GM21528 (cell line): Measurements from ENCODE around the gene HORMAD2.
"Not testable (repeated sequence)": the region's sequence is repeated elsewhere in the genome, so short reads cannot be mapped to it uniquely, and the experiment has no call there.

Experiments
- ATAC-seq: cut with Tn5 transposase; IDR thresholded peaks from one replicate; pipeline ENCODE4 v1.9.1; 2021; ENCODE audit warnings: mild to moderate bottlenecking, moderate library complexity; ENCODE audit not compliant: unreplicated experiment, low FRiP score

Gene HORMAD2

GRCh38 chr22:30204742-30205111 lies 124.5 kb downstream of the HORMAD2 start:
- ATAC-seq, result no peak

- no peak for ATAC-seq
Measured at GRCh38 chr22:30205281-30206115, 125.2 kb downstream of the HORMAD2 start.

- ATAC-seq, result no peak
Measured at GRCh38 chr22:30206944-30207343, 126.7 kb downstream of the HORMAD2 start.

DNA sequence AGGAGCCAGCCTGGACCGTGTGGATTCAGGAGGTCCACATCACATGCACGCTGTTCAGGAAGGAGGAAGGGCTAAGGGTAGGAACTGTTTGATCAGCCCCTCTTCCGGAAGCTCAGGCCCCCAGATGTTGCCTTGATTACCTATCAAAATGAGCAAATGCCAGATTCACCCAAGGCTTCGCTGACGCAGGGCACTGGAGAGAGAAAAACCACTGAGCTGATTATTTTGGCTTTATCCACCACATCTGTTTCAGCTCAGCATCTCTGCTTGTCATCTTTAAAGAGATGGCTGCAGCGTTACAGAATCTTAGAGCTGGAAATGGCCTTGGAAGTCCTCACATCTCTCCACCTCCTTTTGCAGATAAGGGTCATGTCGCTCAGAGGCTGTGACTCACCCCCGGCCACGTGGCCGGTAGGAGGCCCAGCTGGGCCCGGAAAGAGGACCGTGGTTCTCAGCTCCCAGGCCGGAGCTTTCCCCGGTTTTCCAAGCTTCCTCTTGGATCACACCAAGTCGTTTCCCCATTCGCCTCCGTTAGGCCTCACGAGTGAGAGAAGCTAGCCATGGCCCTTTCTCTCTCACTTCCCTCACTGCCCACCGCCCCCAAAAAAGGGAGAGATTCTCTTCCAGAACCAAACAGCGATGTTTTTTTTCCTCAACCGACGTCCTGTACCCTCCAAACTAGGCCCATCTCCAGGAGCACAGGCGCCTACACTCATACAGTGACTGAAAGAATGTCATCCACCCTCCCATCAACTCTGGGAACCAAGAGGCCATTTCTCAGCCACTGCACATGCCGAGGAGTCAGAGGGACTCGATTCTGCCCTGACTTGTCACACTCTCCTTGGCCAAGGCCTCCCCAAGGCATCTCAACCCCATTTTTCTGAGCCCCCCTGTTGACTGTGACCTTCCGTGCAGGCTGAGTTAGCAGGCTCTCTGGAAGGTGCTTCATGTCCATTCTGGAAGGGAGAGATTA lies 128.7 kb downstream of the HORMAD2 start:
- no peak for ATAC-seq

GRCh38 chr22:30209642-30210041 lies 129.4 kb downstream of the HORMAD2 start:
- no peak for ATAC-seq

- ATAC-seq, result no peak
Measured at GRCh38 chr22:30210235-30210909, 130.1 kb downstream of the HORMAD2 start.

GRCh38 chr22:30211124-30211820 lies 131.0 kb downstream of the HORMAD2 start:
- ATAC-seq, result no peak

DNA sequence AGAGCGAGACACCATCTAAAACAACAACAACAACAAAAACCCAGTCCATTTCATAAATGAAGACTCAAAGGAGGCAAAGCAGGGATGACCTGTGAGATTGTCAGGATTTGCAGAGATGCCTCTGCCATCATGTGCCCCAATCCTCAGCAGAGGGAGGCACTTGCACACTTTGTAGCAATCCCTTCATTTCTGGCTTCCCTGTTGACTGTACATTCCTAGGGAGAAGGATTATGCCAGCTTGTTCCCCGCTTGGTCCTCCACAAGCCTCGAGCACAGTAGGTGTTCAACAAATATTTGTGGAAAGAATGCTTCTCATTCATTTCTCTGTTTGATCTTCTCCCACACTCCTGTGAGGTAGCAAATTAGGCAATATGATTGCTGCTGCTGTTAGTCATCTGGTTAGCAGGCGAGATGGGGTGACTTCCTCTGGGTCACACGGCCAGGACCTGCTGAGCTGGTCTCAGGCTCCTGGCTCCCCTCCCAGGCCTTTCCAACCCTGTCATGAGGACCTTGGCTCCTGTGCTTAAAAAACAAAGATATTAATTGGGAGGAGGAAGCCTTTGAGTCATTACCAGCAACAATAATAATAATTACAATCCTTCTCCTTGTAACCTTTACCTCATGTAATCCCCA lies 132.2 kb downstream of the HORMAD2 start:
- no peak for ATAC-seq

GRCh38 chr22:30212996-30213441 lies 132.8 kb downstream of the HORMAD2 start:
- ATAC-seq, result no peak

GRCh38 chr22:30214703-30215407 lies 134.6 kb downstream of the HORMAD2 start:
- ATAC-seq, result no peak

DNA sequence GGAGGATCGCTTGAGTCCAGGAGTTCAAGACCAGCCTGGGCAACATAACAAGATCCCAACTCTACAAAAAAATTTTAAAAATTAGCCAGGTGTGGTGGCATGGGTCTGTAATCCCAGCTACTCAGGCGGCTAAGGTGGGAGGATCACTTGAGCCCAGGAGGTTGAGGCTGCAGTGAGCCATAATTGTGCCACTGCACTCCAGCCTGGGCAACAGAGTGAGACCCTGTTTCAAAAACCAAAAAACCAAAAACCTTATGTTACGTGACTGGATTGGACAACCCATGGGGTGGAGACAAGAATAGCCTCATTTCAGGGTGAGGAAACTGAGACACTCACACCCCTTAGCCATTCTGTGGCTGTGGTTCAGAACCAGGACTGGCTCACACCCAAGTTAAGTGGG lies 136.0 kb downstream of the HORMAD2 start:
- not testable (repeated sequence) for ATAC-seq

DNA sequence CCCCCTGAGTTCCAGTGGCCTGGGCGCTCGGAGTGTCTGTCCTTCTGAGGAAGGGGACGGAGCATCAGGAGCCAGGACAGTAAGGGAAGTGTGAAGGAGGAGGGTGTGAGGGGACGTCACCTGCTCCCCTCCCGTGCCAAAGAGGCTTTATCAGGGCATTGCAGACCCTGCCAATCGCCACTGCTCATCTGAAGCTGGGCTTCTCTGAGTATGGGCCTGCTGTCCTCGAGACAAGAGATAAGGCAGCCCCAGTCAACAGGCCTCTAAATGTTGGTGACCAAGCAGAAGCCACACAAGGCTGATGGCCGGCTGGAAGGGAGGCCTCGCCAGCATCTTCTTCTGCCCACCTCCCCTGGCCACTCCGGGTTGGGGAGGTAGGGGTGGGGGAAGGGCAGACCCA lies 136.4 kb downstream of the HORMAD2 start:
- ATAC-seq, result no peak

DNA sequence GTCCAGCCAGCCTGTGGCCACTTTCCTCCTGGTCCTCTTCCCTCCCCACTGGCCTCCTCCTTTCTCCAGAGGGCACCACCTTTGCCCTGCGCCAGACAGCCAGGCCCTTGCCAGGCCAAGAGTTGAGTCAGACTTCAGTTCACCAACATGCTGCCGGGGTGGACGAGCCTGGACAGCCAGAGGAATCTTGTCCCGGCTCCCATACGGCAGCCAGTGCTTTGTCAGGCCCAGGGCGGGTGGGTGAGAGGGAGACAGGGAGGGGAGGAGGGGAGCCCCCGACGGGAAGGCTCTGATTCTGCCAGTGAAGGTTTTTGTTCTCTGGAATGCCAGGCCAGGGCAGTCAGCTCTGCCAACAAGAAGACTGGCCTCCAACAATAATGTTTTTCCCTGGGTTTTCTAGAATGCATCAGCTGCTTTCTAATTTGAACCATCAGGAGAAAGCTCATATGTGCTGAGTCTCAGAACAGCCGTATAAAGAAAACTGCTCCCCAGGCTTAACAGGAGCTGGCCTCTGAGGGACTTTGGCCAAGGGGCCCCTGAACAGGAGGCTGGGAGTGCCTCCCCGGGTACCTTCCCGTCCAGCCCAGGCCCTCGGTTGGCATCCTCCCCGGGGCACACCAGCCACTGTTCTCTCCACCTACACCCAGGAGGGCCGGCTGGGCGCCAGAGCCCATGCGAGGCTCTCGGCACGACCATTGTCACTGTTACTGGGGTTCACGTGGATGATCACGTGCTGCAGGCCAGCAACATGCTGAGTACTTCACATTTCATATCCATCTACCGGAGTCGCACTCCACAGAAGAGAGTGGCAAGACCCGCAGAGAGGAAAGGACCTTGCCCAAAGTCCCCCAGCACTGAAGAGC lies 137.7 kb downstream of the HORMAD2 start:
- ATAC-seq, result no peak

DNA sequence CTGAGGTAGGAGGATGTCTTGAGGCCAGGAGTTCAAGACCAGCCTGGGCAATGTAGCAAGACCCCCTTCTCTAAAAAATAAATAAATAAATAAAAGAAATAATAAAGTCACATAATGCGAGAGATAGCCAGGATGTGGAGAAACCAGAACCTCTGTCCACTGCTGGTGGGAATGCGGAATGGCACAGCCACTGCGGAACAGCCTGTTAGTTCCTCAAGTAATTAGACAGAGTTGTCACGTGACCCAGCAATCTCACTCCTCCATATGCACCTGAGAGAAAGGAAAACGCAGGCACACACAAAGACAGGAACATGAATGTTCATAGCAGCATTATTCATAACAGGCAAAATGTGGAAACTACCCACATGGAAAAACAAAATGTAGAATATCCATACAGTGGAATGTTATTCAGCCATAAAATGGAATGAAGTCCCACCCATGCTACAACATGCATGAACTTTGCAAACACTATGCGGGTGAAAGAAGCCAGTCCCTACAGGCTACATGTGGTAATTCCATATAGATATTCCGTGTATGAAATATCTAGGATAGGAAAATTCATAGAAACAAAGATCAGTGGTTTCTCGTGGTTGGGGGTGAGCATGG lies 138.9 kb downstream of the HORMAD2 start:
- no peak for ATAC-seq

- ATAC-seq, result no peak
Measured at GRCh38 chr22:30219668-30220278, 139.5 kb downstream of the HORMAD2 start.

- no peak for ATAC-seq
Measured at GRCh38 chr22:30220338-30221012, 140.2 kb downstream of the HORMAD2 start.
